ENCODE data around the gene ZNF524. TPM values are rescaled to one million over a fixed set of nuclear protein-coding genes. Genes with fewer than 3 reads are reported as not detected.

Gene ZNF524
- total RNA-seq: 9.1 and 9.5 TPM in 2 replicates

GRCh38 chr19:55599842-55600661 lies at the start of gene ZNF524:
TSS of gene ZNF524 (plus strand) at chr19:55600288. CDS start at chr19:55602113, 1,825 bp downstream.

GRCh38 chr19:55580628-55581144 lies 19.4 kb upstream of the ZNF524 start, which contains the start of gene ZNF579:
TSS of gene ZNF579 (minus strand) at chr19:55580848. CDS start at chr19:55579639, 1,209 bp downstream.

GRCh38 chr19:55599468-55599841 lies 633 bp upstream of the ZNF524 start, which contains the start of gene FIZ1:
TSS of gene FIZ1 (minus strand) at chr19:55599517. CDS start at chr19:55597865, 1,652 bp downstream.

GRCh38 chr19:55605637-55606470 lies 5.8 kb downstream of the ZNF524 start, which contains the start of gene ZNF865:
TSS of gene ZNF865 (plus strand) at chr19:55605647. CDS start at chr19:55613619, 7,972 bp downstream.

GRCh38 chr19:55624109-55625003 lies 24.3 kb downstream of the ZNF524 start, which contains the start of gene ZNF784:
TSS of gene ZNF784 (minus strand) at chr19:55624566. CDS start at chr19:55624561, 5 bp downstream.

GRCh38 chr19:55640577-55641425 lies 40.7 kb downstream of the ZNF524 start, which contains the start of gene ZNF580:
TSS of gene ZNF580 (plus strand) at chr19:55641002. CDS start at chr19:55642509, 1,507 bp downstream.

GRCh38 chr19:55643003-55643886 lies 43.2 kb downstream of the ZNF524 start, which contains the start of gene ZNF581:
TSS of gene ZNF581 (plus strand) at chr19:55643649. CDS start at chr19:55644572, 923 bp downstream.

GRCh38 chr19:55647732-55648584 lies 47.9 kb downstream of the ZNF524 start, which contains the start of gene CCDC106:
TSS of gene CCDC106 (plus strand) at chr19:55648212. CDS start at chr19:55649047, 835 bp downstream.

Other genes with a start within 250 kb of the ZNF524 start
- gene COX6B2, start 245.6 kb upstream of the ZNF524 start, total RNA-seq: under 0.01 TPM in 1 of 2 replicates, not detected in the other
- gene GARIN5B, start 237.0 kb upstream of the ZNF524 start, total RNA-seq: not detected in 2 replicates
- gene IL11, start 229.8 kb upstream of the ZNF524 start, total RNA-seq: 5.4 and 8.0 TPM in 2 replicates
- gene TMEM190, start 223.5 kb upstream of the ZNF524 start, total RNA-seq: 0.28 TPM in 1 of 2 replicates, not detected in the other
- gene TMEM238, start 216.0 kb upstream of the ZNF524 start, total RNA-seq: 0.14 and 0.18 TPM in 2 replicates
- 239 and 254 TPM in 2 replicates for gene RPL28, start 214.4 kb upstream of the ZNF524 start, total RNA-seq
- gene UBE2S, start 192.5 kb upstream of the ZNF524 start, total RNA-seq: 26.6 and 57.3 TPM in 2 replicates
- not detected in 2 replicates for gene SHISA7, start 157.0 kb upstream of the ZNF524 start, total RNA-seq
- 44.5 and 55.9 TPM in 2 replicates for gene ISOC2, start 138.6 kb upstream of the ZNF524 start, total RNA-seq
- not detected in 2 replicates for gene C19orf85, start 135.5 kb upstream of the ZNF524 start, total RNA-seq
- 0.57 and 1.3 TPM in 2 replicates for gene ZNF628, start 123.7 kb upstream of the ZNF524 start, total RNA-seq
- gene NAT14, start 115.1 kb upstream of the ZNF524 start, total RNA-seq: 14.9 and 20.9 TPM in 2 replicates
- gene SSC5D, start 111.9 kb upstream of the ZNF524 start, total RNA-seq: 5.4 and 18.1 TPM in 2 replicates
- gene SBK2, start 63.2 kb upstream of the ZNF524 start, total RNA-seq: not detected in 2 replicates
- 0.09 TPM in 1 of 2 replicates, not detected in the other for gene SBK3, start 54.7 kb upstream of the ZNF524 start, total RNA-seq
- 2.1 and 2.8 TPM in 2 replicates for gene ZNF579, start 19.4 kb upstream of the ZNF524 start, total RNA-seq
- 1.6 and 2.7 TPM in 2 replicates for gene FIZ1, start 771 bp upstream of the ZNF524 start, total RNA-seq
- gene ZNF865, start 5.4 kb downstream of the ZNF524 start, total RNA-seq: 0.43 and 0.55 TPM in 2 replicates
- 3.8 and 4.0 TPM in 2 replicates for gene ZNF784, start 24.3 kb downstream of the ZNF524 start, total RNA-seq
- gene ZNF580, start 40.7 kb downstream of the ZNF524 start, total RNA-seq: 4.4 and 5.4 TPM in 2 replicates
- 23.9 and 25.7 TPM in 2 replicates for gene ZNF581, start 43.4 kb downstream of the ZNF524 start, total RNA-seq
- 5.3 and 6.2 TPM in 2 replicates for gene CCDC106, start 47.9 kb downstream of the ZNF524 start, total RNA-seq
- gene U2AF2, start 54.7 kb downstream of the ZNF524 start, total RNA-seq: 76.8 and 86.0 TPM in 2 replicates
- gene EPN1, start 74.9 kb downstream of the ZNF524 start, total RNA-seq: 27.3 and 35.7 TPM in 2 replicates
- gene NLRP9, start 138.1 kb downstream of the ZNF524 start, total RNA-seq: not detected in 2 replicates
- gene RFPL4A, start 158.8 kb downstream of the ZNF524 start, total RNA-seq: not detected in 2 replicates
- gene RFPL4AL1, start 168.8 kb downstream of the ZNF524 start, total RNA-seq: not detected in 2 replicates
- not detected in 2 replicates for gene NLRP11, start 231.7 kb downstream of the ZNF524 start, total RNA-seq
- gene NLRP4, start 236.3 kb downstream of the ZNF524 start, total RNA-seq: not detected in 2 replicates

Data from smooth muscle cell of bladder (primary cell).